WTC11 (cell line): ENCODE results near the gene C20orf96. TPM values are rescaled to one million over a fixed set of nuclear protein-coding genes. Genes with fewer than 3 reads are reported as not detected.

Experiments
- ETV6 ChIP-seq: sonication (generic); formaldehyde crosslinking; IDR thresholded peaks from 2 replicates; pipeline ENCODE4 v1.8.1; 2022; ENCODE audit warnings: mild to moderate bottlenecking, missing genetic modification reagents
- FOXK1 ChIP-seq: sonication (generic); formaldehyde crosslinking; IDR thresholded peaks from 2 replicates; pipeline ENCODE4 v1.8.0; 2022; ENCODE audit warnings: mild to moderate bottlenecking, moderate library complexity, missing genetic modification reagents
- GABPB1 ChIP-seq: sonication (generic); formaldehyde crosslinking; IDR thresholded peaks from 2 replicates; pipeline ENCODE4 v1.8.1; 2023; ENCODE audit warnings: mild to moderate bottlenecking, missing genetic modification reagents
- HMGA2 ChIP-seq: fragments of 250-450 bp; sonication (Bioruptor Pico); IDR thresholded peaks from 2 replicates; pipeline ENCODE4 v1.4.0; 2021; ENCODE audit warnings: mild to moderate bottlenecking, moderate library complexity
- MYBL2 ChIP-seq: sonication (generic); formaldehyde crosslinking; IDR thresholded peaks from 2 replicates; pipeline ENCODE4 v1.8.1; 2023; ENCODE audit warnings: mild to moderate bottlenecking, moderate library complexity, missing genetic modification reagents
- NFYB ChIP-seq: sonication (generic); formaldehyde crosslinking; conservative IDR thresholded peaks from 2 replicates; pipeline ENCODE4 v1.8.0; 2022; ENCODE audit warnings: low read depth, missing genetic modification reagents
- NR3C1 ChIP-seq: sonication (generic); formaldehyde crosslinking; conservative IDR thresholded peaks from 2 replicates; pipeline ENCODE4 v1.8.1; 2023; ENCODE audit warnings: low read depth, mild to moderate bottlenecking, missing genetic modification reagents
- ZNF317 ChIP-seq: sonication (generic); formaldehyde crosslinking; IDR thresholded peaks from 2 replicates; pipeline ENCODE4 v1.8.1; 2023; ENCODE audit warnings: low read depth, mild to moderate bottlenecking, moderate library complexity, missing genetic modification reagents, borderline replicate concordance
- ZNF416 ChIP-seq: fragments of 250-450 bp; sonication (Bioruptor Pico); IDR thresholded peaks from 2 replicates; pipeline ENCODE4 v1.9.0; 2021; ENCODE audit warnings: mild to moderate bottlenecking, inconsistent platforms
- total RNA-seq: library from RNA; stranded (reverse); gene quantifications from 3 replicates; pipeline ENCODE4 v1.2.3, GENCODE V29; 2021
- TF ChIP-seq, protein P1 (sequence below): sonication (generic); formaldehyde crosslinking; IDR thresholded peaks from 2 replicates; pipeline ENCODE4 v1.8.1; 2023; ENCODE audit warnings: mild to moderate bottlenecking, missing genetic modification reagents, borderline replicate concordance
- TF ChIP-seq, protein P2 (sequence below): sonication (generic); formaldehyde crosslinking; IDR thresholded peaks from 2 replicates; pipeline ENCODE4 v1.8.1; 2022; ENCODE audit warnings: missing genetic modification reagents, borderline replicate concordance
- TF ChIP-seq, protein P3 (sequence below): sonication (generic); formaldehyde crosslinking; IDR thresholded peaks from 2 replicates; pipeline ENCODE4 v1.8.1; 2022; ENCODE audit warnings: low read depth, missing genetic modification reagents, borderline replicate concordance
- TF ChIP-seq, protein P4 (sequence below): sonication (generic); formaldehyde crosslinking; IDR thresholded peaks from 2 replicates; pipeline ENCODE4 v1.8.0; 2022; ENCODE audit warnings: mild to moderate bottlenecking, missing genetic modification reagents
- TF ChIP-seq, protein P5 (sequence below): fragments of 250-450 bp; sonication (Bioruptor Pico); IDR thresholded peaks from 2 replicates; pipeline ENCODE4 v2.1.2; 2022; ENCODE audit warnings: mild to moderate bottlenecking, moderate library complexity
- TF ChIP-seq, protein P6 (sequence below): fragments of 250-450 bp; sonication (Bioruptor Pico); IDR thresholded peaks from 2 replicates; pipeline ENCODE4 v1.9.0; 2021; ENCODE audit warnings: moderate library complexity, mild to moderate bottlenecking, inconsistent platforms, borderline replicate concordance
- TF ChIP-seq, protein P7 (sequence below): sonication (generic); formaldehyde crosslinking; IDR thresholded peaks from 2 replicates; pipeline ENCODE4 v1.8.1; 2022; ENCODE audit warnings: mild to moderate bottlenecking, missing genetic modification reagents, moderate library complexity, borderline replicate concordance
- TF ChIP-seq, protein P8 (sequence below): sonication (generic); formaldehyde crosslinking; IDR thresholded peaks from 2 replicates; pipeline ENCODE4 v1.8.1; 2022; ENCODE audit warnings: mild to moderate bottlenecking, moderate library complexity, missing genetic modification reagents
- TF ChIP-seq, protein P9 (sequence below): sonication (generic); formaldehyde crosslinking; IDR thresholded peaks from 2 replicates; pipeline ENCODE4 v1.8.1; 2023; ENCODE audit warnings: mild to moderate bottlenecking, missing genetic modification reagents, moderate library complexity
- TF ChIP-seq, protein P10 (sequence below): sonication (generic); formaldehyde crosslinking; conservative IDR thresholded peaks from 2 replicates; pipeline ENCODE4 v1.8.1; 2022; ENCODE audit warnings: mild to moderate bottlenecking, missing genetic modification reagents
- TF ChIP-seq, protein P11 (sequence below): fragments of 250-450 bp; sonication (Bioruptor Pico); IDR thresholded peaks from 2 replicates; pipeline ENCODE4 v1.8.0; 2021; ENCODE audit warnings: mild to moderate bottlenecking
- TF ChIP-seq, protein P12 (sequence below): sonication (generic); formaldehyde crosslinking; IDR thresholded peaks from 2 replicates; pipeline ENCODE4 v1.8.1; 2023; ENCODE audit warnings: mild to moderate bottlenecking, missing genetic modification reagents, moderate library complexity

The C20orf96 gene
- total RNA-seq, 1 experiment from 2014 or later = 22.1 TPM

DNA sequence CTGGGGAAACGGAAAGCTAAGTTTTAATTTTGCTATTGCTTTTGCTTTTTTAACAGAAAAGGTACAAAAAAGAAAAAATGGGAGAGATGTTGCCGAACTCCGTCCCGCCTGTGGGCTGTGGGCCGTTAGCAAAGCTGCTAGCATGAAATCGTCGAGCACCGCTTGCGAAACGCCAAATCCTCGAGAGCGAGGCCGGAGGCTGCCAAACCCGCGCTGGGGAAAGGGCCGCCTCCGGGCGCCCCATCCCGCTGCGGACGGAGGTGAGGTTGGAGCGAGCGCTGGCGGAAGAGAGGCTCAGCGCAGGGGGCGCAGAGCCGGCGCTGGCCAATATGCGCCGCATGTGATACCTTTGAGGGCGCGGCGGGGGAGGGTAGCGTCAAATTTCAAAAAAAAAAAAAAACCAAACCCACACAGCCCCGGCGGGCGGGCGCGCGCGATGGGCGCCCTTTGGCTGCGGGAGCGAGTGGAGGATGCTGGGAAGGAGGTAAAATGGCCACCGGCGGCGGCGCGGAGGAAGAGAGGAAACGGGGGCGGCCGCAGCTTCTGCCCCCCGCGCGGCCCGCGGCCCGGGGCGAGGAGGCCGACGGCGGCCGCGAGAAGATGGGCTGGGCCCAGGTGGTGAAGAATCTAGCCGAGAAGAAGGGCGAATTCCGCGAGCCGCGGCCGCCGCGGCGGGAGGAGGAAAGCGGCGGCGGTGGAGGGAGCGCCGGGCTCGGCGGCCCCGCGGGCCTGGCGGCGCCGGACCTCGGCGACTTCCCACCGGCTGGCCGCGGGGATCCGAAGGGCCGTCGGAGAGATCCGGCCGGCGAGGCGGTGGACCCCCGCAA lies 6.8 kb upstream of the C20orf96 start, which contains the start of gene ZCCHC3 (continued):
- TF ChIP-seq MYBL2 (CRISPR knock-in tag) (peak; percentile 84; the same call in 1 of the 2 replicates), NFYB (CRISPR knock-in tag) (no peak), GABPB1 (peak; percentile 90), ZNF416 (CRISPR knock-in tag) (no peak), FOXK1 (CRISPR knock-in tag) (peak; percentile 87), ZNF317 (CRISPR knock-in tag) (0 out of 2 replicates have a peak, but pooled peaks have one; percentile 8), ETV6 (CRISPR knock-in tag) (peak; percentile 96), NR3C1 (CRISPR knock-in tag) (no peak), HMGA2 (no peak)
- TF ChIP-seq, protein P1, sequence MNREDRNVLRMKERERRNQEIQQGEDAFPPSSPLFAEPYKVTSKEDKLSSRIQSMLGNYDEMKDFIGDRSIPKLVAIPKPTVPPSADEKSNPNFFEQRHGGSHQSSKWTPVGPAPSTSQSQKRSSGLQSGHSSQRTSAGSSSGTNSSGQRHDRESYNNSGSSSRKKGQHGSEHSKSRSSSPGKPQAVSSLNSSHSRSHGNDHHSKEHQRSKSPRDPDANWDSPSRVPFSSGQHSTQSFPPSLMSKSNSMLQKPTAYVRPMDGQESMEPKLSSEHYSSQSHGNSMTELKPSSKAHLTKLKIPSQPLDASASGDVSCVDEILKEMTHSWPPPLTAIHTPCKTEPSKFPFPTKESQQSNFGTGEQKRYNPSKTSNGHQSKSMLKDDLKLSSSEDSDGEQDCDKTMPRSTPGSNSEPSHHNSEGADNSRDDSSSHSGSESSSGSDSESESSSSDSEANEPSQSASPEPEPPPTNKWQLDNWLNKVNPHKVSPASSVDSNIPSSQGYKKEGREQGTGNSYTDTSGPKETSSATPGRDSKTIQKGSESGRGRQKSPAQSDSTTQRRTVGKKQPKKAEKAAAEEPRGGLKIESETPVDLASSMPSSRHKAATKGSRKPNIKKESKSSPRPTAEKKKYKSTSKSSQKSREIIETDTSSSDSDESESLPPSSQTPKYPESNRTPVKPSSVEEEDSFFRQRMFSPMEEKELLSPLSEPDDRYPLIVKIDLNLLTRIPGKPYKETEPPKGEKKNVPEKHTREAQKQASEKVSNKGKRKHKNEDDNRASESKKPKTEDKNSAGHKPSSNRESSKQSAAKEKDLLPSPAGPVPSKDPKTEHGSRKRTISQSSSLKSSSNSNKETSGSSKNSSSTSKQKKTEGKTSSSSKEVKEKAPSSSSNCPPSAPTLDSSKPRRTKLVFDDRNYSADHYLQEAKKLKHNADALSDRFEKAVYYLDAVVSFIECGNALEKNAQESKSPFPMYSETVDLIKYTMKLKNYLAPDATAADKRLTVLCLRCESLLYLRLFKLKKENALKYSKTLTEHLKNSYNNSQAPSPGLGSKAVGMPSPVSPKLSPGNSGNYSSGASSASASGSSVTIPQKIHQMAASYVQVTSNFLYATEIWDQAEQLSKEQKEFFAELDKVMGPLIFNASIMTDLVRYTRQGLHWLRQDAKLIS (CRISPR knock-in tag) = no peak
- TF ChIP-seq, protein P2, sequence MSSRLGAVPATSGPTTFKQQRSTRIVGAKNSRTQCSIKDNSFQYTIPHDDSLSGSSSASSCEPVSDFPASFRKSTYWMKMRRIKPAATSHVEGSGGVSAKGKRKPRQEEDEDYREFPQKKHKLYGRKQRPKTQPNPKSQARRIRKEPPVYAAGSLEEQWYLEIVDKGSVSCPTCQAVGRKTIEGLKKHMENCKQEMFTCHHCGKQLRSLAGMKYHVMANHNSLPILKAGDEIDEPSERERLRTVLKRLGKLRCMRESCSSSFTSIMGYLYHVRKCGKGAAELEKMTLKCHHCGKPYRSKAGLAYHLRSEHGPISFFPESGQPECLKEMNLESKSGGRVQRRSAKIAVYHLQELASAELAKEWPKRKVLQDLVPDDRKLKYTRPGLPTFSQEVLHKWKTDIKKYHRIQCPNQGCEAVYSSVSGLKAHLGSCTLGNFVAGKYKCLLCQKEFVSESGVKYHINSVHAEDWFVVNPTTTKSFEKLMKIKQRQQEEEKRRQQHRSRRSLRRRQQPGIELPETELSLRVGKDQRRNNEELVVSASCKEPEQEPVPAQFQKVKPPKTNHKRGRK (CRISPR knock-in tag) = no peak
- TF ChIP-seq, protein P3, sequence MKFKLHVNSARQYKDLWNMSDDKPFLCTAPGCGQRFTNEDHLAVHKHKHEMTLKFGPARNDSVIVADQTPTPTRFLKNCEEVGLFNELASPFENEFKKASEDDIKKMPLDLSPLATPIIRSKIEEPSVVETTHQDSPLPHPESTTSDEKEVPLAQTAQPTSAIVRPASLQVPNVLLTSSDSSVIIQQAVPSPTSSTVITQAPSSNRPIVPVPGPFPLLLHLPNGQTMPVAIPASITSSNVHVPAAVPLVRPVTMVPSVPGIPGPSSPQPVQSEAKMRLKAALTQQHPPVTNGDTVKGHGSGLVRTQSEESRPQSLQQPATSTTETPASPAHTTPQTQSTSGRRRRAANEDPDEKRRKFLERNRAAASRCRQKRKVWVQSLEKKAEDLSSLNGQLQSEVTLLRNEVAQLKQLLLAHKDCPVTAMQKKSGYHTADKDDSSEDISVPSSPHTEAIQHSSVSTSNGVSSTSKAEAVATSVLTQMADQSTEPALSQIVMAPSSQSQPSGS (CRISPR knock-in tag) = no peak
- TF ChIP-seq, protein P4, sequence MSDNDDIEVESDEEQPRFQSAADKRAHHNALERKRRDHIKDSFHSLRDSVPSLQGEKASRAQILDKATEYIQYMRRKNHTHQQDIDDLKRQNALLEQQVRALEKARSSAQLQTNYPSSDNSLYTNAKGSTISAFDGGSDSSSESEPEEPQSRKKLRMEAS (CRISPR knock-in tag) = peak; percentile 95
- TF ChIP-seq, protein P5, sequence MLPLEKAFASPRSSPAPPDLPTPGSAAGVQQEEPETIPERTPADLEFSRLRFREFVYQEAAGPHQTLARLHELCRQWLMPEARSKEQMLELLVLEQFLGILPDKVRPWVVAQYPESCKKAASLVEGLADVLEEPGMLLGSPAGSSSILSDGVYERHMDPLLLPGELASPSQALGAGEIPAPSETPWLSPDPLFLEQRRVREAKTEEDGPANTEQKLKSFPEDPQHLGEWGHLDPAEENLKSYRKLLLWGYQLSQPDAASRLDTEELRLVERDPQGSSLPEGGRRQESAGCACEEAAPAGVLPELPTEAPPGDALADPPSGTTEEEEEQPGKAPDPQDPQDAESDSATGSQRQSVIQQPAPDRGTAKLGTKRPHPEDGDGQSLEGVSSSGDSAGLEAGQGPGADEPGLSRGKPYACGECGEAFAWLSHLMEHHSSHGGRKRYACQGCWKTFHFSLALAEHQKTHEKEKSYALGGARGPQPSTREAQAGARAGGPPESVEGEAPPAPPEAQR = no peak
- TF ChIP-seq, protein P6, sequence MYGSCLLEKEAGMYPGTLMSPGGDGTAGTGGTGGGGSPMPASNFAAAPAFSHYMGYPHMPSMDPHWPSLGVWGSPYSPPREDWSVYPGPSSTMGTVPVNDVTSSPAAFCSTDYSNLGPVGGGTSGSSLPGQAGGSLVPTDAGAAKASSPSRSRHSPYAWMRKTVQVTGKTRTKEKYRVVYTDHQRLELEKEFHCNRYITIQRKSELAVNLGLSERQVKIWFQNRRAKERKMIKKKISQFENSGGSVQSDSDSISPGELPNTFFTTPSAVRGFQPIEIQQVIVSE = no peak
- TF ChIP-seq, protein P7, sequence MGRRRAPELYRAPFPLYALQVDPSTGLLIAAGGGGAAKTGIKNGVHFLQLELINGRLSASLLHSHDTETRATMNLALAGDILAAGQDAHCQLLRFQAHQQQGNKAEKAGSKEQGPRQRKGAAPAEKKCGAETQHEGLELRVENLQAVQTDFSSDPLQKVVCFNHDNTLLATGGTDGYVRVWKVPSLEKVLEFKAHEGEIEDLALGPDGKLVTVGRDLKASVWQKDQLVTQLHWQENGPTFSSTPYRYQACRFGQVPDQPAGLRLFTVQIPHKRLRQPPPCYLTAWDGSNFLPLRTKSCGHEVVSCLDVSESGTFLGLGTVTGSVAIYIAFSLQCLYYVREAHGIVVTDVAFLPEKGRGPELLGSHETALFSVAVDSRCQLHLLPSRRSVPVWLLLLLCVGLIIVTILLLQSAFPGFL = 0 out of 2 replicates have a peak, but pooled peaks have one; percentile 74
- TF ChIP-seq, protein P8, sequence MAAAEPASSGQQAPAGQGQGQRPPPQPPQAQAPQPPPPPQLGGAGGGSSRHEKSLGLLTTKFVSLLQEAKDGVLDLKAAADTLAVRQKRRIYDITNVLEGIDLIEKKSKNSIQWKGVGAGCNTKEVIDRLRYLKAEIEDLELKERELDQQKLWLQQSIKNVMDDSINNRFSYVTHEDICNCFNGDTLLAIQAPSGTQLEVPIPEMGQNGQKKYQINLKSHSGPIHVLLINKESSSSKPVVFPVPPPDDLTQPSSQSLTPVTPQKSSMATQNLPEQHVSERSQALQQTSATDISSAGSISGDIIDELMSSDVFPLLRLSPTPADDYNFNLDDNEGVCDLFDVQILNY (CRISPR knock-in tag) = peak; percentile 88
- TF ChIP-seq, protein P9, sequence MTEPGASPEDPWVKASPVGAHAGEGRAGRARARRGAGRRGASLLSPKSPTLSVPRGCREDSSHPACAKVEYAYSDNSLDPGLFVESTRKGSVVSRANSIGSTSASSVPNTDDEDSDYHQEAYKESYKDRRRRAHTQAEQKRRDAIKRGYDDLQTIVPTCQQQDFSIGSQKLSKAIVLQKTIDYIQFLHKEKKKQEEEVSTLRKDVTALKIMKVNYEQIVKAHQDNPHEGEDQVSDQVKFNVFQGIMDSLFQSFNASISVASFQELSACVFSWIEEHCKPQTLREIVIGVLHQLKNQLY (CRISPR knock-in tag) = no peak
- TF ChIP-seq, protein P10, sequence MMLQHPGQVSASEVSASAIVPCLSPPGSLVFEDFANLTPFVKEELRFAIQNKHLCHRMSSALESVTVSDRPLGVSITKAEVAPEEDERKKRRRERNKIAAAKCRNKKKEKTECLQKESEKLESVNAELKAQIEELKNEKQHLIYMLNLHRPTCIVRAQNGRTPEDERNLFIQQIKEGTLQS (CRISPR knock-in tag) = no peak
- TF ChIP-seq, protein P11, sequence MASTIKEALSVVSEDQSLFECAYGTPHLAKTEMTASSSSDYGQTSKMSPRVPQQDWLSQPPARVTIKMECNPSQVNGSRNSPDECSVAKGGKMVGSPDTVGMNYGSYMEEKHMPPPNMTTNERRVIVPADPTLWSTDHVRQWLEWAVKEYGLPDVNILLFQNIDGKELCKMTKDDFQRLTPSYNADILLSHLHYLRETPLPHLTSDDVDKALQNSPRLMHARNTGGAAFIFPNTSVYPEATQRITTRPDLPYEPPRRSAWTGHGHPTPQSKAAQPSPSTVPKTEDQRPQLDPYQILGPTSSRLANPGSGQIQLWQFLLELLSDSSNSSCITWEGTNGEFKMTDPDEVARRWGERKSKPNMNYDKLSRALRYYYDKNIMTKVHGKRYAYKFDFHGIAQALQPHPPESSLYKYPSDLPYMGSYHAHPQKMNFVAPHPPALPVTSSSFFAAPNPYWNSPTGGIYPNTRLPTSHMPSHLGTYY (CRISPR knock-in tag) = no peak
- TF ChIP-seq, protein P12, sequence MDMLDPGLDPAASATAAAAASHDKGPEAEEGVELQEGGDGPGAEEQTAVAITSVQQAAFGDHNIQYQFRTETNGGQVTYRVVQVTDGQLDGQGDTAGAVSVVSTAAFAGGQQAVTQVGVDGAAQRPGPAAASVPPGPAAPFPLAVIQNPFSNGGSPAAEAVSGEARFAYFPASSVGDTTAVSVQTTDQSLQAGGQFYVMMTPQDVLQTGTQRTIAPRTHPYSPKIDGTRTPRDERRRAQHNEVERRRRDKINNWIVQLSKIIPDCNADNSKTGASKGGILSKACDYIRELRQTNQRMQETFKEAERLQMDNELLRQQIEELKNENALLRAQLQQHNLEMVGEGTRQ (CRISPR knock-in tag) = peak; percentile 59; the same call in 1 of the 2 replicates
